ENCODE data around the gene SIL1.

DNA sequence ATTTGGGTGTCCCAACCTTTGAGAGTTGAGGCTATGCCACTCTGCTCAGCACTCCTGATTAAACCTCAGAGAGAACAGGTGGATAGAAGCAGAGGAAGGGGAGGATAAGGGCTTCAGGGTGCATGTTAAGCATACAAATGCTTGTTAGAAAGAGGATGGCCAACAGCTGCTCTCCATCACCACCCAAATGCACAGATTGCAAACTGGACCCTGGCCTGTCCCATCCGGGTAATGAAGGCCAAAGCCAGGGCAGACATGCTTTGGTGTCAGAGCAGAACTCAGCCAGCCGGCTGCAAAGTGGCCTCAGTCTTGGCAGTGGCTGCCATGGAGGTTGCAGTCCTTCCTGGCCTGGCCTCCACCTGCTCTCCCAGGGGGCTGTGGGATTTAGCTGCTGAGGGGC is 84.3 kb downstream of the SIL1 start:
- TF ChIP-seq RNF2 (IDR thresholded peaks at IDR 0.05; ENCODE audit: borderline replicate concordance, low read depth) = no peak
- TF ChIP-seq ZFP36 (IDR thresholded peaks at IDR 0.05; ENCODE audit: borderline replicate concordance, partially characterized antibody) = no peak
- TF ChIP-seq HDAC2 (IDR thresholded peaks at IDR 0.05) = no peak
- TF ChIP-seq POLR2A (IDR thresholded peaks at IDR 0.05; ENCODE audit: low read length) = no peak
- TF ChIP-seq RCOR1 (IDR thresholded peaks at IDR 0.05; ENCODE audit: low read depth, low read length) = no peak
- TF ChIP-seq, protein P1, sequence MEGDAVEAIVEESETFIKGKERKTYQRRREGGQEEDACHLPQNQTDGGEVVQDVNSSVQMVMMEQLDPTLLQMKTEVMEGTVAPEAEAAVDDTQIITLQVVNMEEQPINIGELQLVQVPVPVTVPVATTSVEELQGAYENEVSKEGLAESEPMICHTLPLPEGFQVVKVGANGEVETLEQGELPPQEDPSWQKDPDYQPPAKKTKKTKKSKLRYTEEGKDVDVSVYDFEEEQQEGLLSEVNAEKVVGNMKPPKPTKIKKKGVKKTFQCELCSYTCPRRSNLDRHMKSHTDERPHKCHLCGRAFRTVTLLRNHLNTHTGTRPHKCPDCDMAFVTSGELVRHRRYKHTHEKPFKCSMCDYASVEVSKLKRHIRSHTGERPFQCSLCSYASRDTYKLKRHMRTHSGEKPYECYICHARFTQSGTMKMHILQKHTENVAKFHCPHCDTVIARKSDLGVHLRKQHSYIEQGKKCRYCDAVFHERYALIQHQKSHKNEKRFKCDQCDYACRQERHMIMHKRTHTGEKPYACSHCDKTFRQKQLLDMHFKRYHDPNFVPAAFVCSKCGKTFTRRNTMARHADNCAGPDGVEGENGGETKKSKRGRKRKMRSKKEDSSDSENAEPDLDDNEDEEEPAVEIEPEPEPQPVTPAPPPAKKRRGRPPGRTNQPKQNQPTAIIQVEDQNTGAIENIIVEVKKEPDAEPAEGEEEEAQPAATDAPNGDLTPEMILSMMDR (IDR thresholded peaks at IDR 0.05) = no peak
- TF ChIP-seq, protein P2, sequence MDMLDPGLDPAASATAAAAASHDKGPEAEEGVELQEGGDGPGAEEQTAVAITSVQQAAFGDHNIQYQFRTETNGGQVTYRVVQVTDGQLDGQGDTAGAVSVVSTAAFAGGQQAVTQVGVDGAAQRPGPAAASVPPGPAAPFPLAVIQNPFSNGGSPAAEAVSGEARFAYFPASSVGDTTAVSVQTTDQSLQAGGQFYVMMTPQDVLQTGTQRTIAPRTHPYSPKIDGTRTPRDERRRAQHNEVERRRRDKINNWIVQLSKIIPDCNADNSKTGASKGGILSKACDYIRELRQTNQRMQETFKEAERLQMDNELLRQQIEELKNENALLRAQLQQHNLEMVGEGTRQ (IDR thresholded peaks at IDR 0.05) = no peak
- TF ChIP-seq NR3C1 (IDR thresholded peaks at IDR 0.05) = no peak
- TF ChIP-seq RARB (CRISPR knock-in tag; IDR thresholded peaks at IDR 0.05) = no peak
- TF ChIP-seq MAX (IDR thresholded peaks at IDR 0.05) = no peak
- no peak for TF ChIP-seq JUN (IDR thresholded peaks at IDR 0.05)

Measured in A549 (cell line).